ENCODE results near the gene FGF14.
A peak's percentile ranks its signal among the peaks of the same experiment; 100 is the strongest.

The FGF14 gene

DNA sequence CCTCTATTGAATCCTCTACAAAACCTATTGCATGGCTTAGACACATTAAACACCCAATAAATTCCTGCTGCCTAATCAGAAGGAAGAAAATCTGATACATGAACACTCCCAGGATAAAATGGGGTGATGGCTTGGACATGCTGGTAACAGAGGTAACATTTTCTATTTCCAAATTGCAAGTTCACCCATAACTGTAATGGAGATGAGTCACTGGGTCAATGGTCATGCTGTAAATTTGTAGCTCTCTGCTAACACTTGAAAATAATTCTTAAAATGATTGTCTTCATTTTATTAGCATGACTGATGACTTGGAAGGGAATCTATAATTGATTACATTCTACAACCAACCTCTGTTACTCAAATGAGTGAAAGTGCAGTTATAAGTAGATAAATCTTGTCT is 434.1 kb downstream of the FGF14 start:
- DNase-seq = no peak

DNA sequence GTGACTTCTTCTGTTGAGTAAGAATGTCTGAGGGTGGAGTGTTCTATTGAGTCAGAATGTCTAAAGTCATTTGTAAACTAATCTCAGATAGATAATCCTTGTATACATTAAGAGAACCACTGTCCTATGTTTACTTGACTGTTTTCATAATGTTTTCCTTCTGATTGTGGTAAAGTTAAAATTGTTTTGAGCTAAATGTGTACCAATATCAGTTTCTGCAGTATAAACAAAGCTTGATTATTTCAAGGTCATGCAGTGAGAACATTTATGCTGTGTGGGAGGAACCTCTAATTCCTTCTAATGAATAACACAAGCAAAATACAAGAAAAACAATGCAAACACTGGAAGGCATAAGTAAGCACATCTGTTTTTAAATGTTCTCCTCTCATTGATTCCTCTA is 434.6 kb downstream of the FGF14 start:
- DNase-seq = no peak

- DNase-seq = no peak
These were observed 436.8 kb downstream of the FGF14 start for GRCh38 chr13:101965096-101965495.

DNA sequence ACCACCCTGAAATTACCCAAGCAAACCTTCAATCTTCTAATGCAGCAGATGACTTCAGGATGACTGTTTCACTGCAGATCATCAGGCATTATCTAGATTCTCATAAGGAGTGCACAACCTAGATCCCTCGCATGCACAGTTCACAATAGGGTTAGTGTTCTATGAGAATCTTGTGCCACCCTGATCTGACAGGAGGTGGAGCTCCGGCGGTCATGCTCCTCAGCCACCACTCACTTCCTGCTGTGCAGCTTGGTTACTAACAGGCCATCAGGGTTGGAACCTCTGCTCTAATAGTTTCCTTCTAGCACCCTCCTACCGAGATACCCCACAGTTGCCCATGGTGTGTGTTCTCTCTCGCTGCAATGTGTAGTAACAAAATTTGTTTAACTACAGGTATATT is 442.8 kb downstream of the FGF14 start:
- no peak for DNase-seq

DNA sequence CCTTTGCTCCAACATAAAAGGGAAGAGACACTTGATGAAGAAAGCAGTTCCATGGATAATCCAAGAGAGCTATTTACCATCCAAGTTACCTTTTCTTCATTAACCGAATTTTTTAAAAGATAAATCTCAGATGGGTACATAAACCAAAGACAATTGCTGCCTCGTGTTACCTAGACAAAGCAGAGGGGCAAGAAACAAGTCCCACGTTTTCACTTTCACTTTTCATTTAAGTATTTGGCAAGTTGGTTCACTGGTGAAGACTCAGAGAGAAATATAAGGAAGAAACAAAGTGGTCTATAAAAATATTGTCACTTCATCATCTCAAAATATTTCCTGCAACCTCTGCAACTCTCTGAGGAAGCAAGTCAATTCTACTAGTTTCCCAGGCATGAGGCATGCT is 446.1 kb downstream of the FGF14 start:
- DNase-seq = no peak

- DNase-seq = no peak
These were observed 450.7 kb downstream of the FGF14 start for GRCh38 chr13:101951114-101951513.

GRCh38 chr13:101949681-101950080 is 452.2 kb downstream of the FGF14 start:
- DNase-seq = no peak

DNA sequence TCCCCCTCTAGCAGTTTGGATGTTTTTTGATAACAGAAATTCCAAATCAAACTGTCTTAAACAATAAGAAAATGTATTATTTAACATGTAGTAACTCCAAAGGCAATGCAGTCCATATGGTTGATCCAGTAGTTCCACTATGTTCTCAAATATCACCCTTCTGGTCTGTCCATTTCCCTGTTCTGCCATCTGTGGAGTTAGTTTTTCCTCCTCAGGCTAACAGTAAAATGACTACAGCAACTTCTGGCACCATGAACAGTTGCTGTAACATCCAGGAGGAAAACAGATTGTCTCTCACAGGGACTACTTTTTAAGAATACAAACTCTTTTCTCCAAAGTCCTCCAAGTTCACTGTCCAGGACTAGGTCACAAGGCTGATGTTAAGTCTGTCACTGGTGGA is 455.4 kb downstream of the FGF14 start:
- no peak for DNase-seq

DNA sequence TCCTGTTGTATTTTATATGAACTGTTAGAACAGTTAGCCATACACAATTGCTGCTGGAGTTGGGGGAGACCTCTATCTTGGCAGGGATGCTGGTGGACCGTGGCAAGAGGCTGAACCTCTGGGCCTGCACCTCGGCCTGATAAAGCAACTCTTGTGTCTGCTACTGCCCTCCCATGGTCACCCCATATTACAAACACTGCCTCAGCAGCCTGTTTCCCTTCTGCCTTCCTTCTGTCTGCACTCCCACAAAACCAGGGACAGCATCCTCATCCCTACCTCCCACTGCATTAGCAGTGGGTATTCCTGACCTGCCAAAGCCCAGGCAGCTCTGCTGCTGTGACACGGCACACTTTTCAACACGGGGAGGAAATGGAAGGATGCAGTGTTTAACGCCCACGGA is 456.4 kb downstream of the FGF14 start:
- DNase-seq = no peak

GRCh38 chr13:101944521-101944920 is 457.3 kb downstream of the FGF14 start:
- no peak for DNase-seq

DNA sequence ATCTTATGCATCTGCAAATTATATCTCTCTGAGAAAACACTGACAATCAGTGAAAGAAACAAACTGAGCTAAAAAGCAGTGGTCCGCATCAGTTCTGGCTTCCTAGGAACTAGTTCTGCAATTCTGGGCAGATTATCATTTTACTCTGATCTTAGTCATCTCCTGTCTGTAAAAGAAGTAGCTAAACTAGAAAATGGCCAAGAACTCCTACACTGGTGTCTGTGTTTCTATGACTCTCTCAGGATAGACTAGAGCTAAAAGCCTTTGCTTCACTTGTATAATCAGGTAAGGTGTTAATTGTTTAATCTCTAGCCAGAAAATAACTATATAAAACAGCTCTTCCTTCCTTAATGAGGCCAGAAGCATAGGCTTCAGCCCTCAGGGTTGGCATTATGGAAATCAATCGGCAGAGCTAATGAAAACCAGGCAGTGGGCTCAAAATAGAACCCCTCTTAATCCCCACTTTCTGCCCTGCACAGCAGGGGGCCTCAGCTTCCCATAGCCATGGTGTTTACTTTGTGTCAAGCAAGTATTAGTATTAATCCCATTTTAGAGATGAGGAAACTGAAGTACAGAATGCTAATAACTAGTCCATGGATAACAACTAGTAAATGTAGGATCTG is 459.2 kb downstream of the FGF14 start:
- DNase-seq = no peak

GRCh38 chr13:101942038-101942437 is 459.8 kb downstream of the FGF14 start:
- DNase-seq = no peak

GRCh38 chr13:101941095-101941783 is 460.6 kb downstream of the FGF14 start:
- no peak for DNase-seq

DNA sequence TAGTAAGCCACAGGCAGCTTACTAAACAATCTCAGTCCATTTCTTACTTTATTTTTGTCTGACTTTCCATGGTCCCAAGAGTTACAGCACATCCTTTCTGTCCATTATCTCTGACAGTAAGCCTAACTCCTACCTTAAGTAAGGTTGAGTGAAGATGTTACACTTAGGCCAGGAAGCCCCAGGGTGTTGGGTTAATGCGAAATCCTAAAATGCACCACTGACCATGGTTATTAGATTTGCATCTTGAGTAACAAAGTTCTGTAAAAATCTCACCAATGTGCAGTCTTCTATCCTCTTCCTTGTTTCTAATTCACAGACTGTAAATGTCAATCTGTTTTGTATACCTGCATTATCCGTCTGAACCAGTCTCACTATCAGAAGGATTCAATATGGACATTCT is 462.5 kb downstream of the FGF14 start:
- no peak for DNase-seq

DNA sequence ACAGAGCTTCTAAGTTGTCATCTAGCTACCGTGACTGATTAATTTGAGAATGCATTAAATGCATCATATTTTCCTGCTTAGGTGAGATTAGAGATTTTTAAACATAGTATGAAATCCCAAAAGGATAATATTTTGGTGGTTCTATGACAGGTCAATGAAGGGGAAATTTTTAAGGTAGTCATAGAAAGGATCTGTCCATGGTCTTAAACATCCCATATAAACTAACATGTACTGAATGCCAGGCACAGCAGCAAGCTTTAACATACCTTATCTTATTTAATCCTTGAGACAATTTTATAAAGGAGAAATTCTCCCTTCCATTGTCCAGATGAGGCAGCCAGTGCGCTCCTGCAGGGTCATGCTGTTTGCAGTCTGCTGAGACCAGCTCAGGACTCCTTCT is 466.0 kb downstream of the FGF14 start:
- DNase-seq = no peak

GRCh38 chr13:101931186-101931585 is 470.7 kb downstream of the FGF14 start:
- no peak for DNase-seq

- DNase-seq = no peak
These were observed 471.5 kb downstream of the FGF14 start for GRCh38 chr13:101930331-101930730.

GRCh38 chr13:101925731-101926130 is 476.1 kb downstream of the FGF14 start:
- no peak for DNase-seq

- DNase-seq = no peak
These were observed 482.2 kb downstream of the FGF14 start for GRCh38 chr13:101919541-101920181.

GRCh38 chr13:101917833-101918661 is 483.8 kb downstream of the FGF14 start:
- DNase-seq = peak; percentile 16

DNA sequence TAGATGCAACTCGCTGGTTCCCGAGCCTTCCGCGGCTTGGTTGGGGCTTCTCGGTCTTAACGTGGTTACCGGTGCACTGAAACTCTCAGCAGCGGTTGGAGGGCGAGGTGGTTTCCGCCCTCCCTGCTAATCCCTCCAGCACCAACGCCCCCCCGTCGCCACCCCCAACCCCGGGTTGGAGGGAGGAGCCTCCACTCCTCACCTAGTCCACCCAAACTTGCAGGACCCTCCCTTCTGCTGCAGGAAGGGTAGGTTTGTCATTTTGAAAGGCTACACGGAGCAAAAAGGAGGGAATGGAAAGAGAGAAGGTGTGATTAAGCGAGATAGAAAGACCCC is 484.4 kb downstream of the FGF14 start:
- no peak for DNase-seq

- no peak for DNase-seq
These were observed 484.9 kb downstream of the FGF14 start for GRCh38 chr13:101916775-101917474.

Data from NCI-H526 treated with DMSO at 0.1 percent for 48 hours (cell line).